Subcutaneous adipose tissue (tissue), 4 donors: ENCODE data around the gene KCNMB2. TPM values are rescaled to one million over a fixed set of nuclear protein-coding genes. Genes with fewer than 3 reads are reported as not detected.

Experiments used
- CTCF ChIP-seq: fragments of 450-650 bp; IDR thresholded peaks from one replicate; pipeline ENCODE4 v1.5.1; 2016; ENCODE audit warnings: low read depth, mild to moderate bottlenecking, control low read depth, antibody characterized with exemption, moderate library complexity
- total RNA-seq, 4 donors: library from RNA; depleted of rRNA; stranded (reverse); fragments of >200 nt; gene quantifications; one replicate each; pipeline ENCODE4 v1.1.0, GENCODE V29; 2016

KCNMB2 gene
- total RNA-seq, 4 donors from 2014 or later = not detected

DNA sequence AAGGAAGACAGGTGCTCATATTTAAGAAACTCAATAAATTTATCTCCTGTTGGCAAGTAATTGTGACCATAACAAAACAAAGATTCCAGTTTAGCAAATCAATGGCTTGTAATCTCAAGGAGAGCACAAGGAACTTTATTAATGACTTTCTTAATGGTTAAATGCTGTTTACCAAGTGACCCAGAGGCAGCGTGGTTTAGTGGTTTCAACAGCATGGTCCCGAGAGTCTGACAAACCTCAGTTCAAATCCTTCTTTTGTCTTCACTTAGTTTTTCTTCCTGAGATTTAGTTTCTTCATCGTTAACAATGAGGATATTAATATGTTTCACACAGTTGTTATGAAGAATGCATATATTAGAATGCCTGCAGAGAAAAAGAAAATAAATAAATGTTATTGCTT is 212.6 kb downstream of the KCNMB2 start:
- no peak for TF ChIP-seq CTCF

DNA sequence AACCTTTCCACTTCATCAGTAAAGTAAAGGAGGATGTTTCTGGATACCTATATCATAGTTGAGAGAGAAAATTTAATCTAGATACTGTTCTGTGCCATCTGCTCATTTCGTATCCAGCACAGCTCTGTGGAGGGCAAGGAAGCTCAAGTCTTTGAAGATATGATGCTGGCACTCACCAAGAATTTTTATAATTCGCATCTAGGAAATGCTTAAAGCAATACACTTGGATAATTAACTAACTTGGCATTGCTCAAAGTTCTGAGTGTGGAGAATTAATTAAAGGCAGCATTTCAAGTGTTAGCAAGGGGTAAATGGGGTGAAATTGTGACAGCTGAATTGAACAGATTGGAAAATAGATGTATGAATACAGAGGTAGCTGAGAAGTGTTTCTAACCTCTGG is 213.2 kb downstream of the KCNMB2 start:
- no peak for TF ChIP-seq CTCF

DNA sequence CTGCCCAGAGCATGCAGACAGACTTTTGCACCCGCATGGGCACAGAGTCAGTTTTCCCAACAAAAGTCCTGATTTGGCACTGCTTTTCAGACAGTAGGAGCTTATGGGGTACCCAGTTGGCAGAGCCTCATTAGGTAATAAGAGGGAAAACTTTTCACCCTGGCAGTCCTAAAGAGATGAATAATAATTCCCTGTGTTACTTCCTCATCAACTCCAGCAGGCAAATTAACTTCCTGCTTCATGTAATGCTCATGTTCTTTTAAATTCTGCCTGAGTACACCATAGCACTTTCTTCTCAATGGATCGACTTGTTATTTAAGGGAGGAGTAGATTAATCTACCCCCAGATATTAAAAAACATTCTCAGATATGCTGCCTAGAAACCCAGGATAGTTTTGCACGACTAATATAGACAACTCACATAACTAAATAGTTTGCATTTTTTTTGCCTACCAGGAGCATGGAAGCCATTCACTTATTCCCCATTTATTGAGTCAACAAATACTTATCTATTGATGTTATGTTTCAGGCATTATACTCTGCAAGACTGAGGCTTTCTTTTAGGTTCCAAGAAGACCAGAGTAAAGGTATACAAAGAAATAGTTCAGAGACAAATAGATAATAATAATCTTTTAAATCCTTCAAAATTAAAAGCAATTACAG is 214.5 kb downstream of the KCNMB2 start:
- TF ChIP-seq CTCF = no peak

DNA sequence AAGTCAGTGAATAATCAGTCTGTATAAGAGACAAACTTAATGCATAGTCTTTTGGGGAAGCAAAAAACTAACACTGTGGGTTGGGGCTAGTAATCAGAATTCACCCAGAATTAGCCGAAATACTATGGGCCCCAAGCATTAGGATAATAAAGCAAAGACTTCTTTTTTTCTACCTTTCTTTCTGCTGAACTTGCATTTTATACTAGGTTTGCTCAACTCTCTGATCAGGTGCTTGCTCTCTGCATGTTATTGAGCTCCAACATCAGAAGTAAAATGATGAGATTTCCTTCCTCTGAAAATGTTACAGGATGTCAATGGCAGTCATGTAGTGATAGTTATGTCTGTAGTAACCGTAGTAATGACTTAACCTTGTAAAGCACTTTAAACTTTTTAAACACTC is 216.6 kb downstream of the KCNMB2 start:
- TF ChIP-seq CTCF = no peak

GRCh38 chr3:178754852-178755510 is 218.7 kb downstream of the KCNMB2 start:
- TF ChIP-seq CTCF = no peak

DNA sequence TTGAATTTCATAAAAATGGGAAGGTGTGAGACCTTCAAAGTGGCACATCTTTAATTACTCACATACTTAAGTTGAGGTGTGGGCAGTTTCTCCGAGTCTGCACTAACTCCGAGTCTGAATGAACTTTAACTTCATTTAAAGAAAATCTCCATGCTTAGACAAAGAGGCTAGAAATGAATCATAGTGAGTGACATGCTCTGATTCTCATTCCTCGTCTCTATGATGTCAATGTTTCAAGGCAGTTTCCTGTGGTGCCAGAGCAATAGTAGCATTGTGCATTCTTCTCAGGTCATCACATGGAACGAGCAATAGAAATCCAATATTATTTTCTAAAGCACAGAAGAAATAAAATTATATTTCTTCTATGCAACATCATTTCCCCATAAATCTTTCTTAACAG is 224.8 kb downstream of the KCNMB2 start:
- no peak for TF ChIP-seq CTCF

GRCh38 chr3:178761461-178761860 is 225.2 kb downstream of the KCNMB2 start:
- TF ChIP-seq CTCF = no peak
